Central memory CD4-positive, alpha-beta T cell (primary cell): Measurements from ENCODE around the gene SNX20.

Source experiments
- DNase-seq: peaks from one replicate; pipeline ENCODE4 v3.0.0; 2022

The SNX20 gene

GRCh38 chr16:50632927-50633800, 47.9 kb downstream of the SNX20 start:
- DNase-seq: no peak

- DNase-seq: no peak
Observed at GRCh38 chr16:50631985-50632576, 49.0 kb downstream of the SNX20 start.

GRCh38 chr16:50631249-50631984, 49.7 kb downstream of the SNX20 start:
- DNase-seq: no peak

- no peak for DNase-seq
Observed at GRCh38 chr16:50630394-50631020, 50.6 kb downstream of the SNX20 start.

DNA sequence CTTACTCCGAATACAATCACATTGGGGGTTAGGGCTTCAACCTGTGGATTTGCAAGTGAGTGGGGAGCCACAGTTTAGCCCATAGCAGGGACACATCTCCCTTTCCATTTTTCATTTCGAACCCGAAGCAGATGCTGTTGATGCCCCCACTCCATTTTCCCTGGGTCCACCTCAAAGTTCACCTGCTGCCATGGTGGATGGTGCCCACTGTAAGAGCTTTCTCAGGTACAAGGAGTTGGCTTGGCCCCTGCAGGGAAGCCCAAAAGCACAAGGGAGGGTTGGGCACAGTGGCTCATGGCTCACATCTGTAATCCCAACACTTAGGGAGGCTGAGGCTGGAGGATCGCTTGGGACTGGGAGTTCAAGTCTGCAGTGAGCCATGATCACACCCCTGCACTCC, 51.8 kb downstream of the SNX20 start:
- no peak for DNase-seq

DNA sequence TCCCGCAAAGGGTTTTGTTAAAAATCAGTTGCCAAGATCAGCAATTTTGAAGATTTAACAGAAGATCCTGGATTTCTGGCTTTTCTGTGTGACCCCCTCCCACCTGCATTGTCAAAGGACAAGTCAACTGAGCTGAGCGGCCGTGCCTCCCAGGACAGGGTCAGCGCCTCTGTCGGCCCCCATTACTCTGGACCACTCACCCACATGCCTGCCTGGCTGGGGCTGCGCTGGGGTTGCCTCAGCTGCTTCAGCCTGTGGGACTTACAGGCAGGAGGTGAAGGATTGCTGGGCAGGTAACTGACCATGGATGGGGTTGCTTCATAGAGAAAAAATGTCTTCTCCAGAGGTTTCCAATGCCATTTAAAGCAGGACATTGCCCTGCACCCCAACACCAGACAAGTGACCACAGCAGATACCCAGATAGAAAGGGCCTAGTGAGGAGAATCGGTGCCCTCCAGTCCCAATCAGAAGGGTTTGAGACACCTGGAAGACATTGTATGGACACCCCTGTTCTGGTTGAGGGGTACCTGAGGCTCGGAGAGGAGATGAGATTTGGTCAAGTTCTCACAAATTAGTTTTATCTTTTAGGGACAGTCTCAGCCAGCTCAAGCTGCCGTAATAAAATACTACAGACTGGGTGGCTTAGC, 52.8 kb downstream of the SNX20 start:
- DNase-seq: no peak

GRCh38 chr16:50627419-50627818, 53.7 kb downstream of the SNX20 start:
- peak; percentile 23 for DNase-seq

DNA sequence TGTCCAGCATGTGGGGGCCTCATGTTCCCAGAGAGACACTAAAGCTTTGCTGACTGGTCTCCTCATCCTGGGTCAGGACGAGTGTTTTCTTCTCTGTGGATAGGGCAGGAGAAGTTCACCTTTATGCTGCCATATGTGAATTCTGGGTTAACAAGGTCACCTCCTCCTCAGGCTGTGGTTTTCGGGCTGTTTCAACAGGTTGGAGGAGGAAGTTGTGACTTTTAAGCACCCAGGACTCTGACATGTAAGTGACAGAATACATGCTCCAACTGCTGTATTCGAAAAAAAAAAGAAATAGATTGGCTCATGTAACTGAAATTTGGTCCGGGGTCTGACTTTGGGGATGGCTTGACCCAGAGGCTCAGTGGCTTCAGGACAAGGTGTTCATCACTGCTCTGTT, 54.2 kb downstream of the SNX20 start:
- no peak for DNase-seq

GRCh38 chr16:50625374-50625773, 55.7 kb downstream of the SNX20 start:
- DNase-seq: no peak

DNA sequence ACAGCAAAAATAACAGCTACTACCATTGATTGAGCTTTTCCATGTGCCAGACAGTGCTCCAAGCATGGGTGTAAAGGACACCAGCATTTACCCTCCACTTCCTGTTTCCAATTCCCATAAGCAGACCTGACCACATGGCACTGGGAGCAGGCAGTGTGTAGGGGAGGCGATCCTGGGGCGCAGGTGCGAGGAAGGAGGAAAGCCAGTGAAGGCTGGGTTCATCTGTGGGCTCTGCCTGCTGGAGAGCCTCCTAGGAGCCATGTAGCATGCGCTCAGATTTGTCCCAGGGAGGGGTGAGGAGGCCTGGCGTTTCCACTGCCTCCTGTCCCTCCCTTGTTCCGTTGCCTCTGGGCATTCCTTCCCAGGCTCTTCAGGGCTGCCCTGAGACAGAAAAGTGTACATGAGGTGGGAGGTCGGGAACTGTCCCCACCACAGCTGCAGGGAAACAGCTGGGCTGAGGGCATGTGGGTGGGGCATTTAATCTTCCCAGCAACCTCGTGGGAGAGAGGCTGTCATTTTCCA, 56.6 kb downstream of the SNX20 start:
- DNase-seq: no peak

- DNase-seq: no peak
Observed at GRCh38 chr16:50622643-50623369, 58.3 kb downstream of the SNX20 start.

- DNase-seq: no peak
Observed at GRCh38 chr16:50622029-50622428, 59.1 kb downstream of the SNX20 start.
